ENCODE measurements around the gene TNFSF9.
A peak's percentile ranks its signal among the peaks of the same experiment; 100 is the strongest.
"Not testable (repeated sequence)": the region's sequence is repeated elsewhere in the genome, so short reads cannot be mapped to it uniquely, and the experiment has no call there.

TNFSF9 gene

DNA sequence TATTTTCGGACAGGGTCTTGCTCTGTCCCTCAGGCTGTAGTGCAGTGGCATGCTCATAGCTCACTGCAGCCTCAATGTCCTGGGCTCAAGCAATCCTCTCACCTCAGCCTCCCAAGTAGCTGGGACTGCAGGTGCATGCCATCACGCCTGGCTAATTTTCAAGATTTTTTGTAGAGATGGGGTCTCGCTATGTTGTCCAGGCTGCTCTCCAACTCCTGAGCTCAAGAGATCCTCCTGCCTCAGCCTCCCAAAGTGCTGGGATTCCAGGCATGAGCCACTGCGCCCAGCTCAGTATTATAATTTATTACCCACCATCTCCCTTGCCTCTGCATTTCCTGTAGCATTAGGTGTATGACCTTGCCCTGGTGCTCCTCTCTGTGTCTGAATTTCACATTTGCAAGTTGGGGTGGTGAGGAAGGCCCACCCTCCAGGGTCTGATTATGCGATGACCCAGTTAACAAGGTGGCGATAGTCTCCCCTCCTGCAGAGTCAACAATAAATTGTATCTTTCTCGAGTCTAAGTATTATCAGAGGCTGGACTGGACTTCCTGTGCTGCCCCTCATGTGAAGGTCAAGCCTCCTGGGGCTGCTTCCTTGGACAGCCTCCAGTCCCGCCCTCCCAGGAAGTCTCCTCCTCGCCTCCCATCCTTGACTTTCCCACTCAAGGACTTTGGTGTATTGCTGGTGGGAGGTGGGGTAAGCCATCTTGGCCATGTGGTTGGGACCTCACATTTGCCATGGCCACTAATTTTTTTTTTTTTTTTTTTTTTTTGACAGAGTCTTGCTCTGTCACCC is 27.2 kb upstream of the TNFSF9 start:
- no peak for DNase-seq (ENCODE audit: low read depth, low spot score)
- H3K27ac ChIP-seq = no peak overlapping the region

- not testable (repeated sequence) for H3K27ac ChIP-seq; DNase-seq (ENCODE audit: low read depth, low spot score)
Observed at GRCh38 chr19:6508028-6508771, 22.6 kb upstream of the TNFSF9 start.

DNA sequence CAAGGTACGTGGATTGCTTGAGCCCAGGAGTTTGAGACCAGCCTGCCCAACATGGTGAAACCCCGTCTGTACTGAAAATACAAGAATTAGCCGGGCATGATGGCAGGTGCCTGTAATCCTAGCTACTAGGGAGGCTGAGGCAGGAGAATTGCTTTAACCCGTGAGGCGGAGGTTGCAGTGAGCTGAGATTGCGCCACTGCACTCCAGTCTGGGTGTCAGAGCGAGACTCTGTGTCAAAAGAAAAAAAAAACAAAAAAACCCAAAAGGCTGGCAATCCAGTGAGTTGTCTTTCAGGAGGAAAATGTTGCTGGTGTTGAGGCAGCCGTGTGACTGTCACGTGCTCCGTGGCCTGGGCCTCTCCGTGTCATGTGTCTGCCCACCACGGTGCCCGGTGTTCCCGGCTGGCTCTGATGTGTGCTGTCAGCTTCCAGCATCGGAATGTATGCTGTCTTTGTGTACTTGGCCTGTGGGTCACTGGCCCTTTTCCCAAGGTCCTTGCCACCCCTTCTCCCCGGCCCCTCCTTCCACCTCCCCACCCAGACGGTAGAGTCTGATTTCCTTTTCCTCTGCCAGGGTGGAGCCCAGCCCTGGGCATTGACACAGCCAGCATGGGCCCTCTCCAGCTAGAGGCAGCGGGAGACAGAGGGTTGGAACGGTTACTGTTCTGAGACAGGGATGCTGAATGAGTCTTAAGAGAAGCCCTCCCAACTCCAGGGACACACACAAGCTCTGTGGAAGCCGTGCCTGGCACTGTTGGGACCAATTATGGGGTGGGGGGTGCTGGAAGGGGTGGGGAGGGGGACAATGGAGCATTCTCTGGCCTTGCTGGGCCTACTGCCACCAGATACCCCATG is 21.5 kb upstream of the TNFSF9 start:
- no peak for DNase-seq (ENCODE audit: low read depth, low spot score)
- H3K27ac ChIP-seq = no peak overlapping the region

DNA sequence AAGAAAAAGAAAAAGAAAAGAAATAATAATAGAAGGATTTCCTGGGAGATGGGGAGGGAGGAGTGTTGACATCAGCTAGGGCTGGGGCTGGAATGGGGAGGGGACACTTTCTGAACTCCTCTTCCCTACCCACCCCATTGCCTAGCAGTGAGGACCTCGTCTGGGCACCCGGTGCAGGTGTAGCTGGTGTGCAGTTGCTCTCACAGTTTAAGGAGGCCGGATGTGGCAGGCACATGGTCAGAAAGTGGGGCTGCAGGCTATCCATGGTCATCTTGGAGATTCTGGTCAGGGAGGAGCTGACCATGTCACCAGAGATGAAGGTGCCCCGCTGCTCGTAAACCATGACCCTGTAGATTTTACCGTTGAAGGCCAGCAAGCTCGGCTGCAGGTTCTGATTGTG is 20.2 kb upstream of the TNFSF9 start:
- H3K27ac ChIP-seq = no peak overlapping the region
- no peak for DNase-seq (ENCODE audit: low read depth, low spot score)

- no peak for DNase-seq (ENCODE audit: low read depth, low spot score)
- no peak overlapping the region for H3K27ac ChIP-seq
Observed at GRCh38 chr19:6514089-6514488, 16.7 kb upstream of the TNFSF9 start.

DNA sequence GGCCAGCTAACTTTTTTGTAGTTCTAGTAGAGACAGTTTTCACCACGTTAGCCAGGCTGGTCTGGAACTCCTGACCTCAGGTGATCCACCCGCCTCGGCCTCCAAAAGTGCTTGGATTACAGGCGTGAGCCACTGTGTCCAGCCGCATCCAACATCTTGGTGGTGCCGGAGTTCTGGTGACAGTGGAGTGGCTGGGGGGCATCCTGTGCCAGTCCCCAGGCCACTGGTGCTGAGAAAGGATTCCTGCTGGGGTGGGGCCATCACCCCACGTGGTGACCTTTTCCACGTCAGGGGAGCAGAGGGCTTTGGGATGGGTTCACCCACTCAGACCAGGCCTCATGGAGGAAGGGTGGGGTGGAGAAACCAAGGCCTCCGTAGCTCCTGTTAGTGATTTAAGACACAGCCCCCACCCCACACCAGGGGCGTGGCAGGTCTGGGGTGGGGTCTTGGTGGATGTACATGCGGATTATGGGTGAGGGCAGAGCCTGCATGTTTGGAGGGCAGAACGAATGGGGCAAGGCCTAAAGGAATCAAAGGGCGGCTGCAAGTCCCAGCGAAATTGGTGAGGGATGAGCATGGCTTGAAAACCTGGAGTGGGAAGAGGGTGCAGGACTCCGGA is 15.8 kb upstream of the TNFSF9 start:
- H3K27ac ChIP-seq = no peak overlapping the region
- DNase-seq (ENCODE audit: low read depth, low spot score) = no peak

- peak; percentile 58 for DNase-seq (ENCODE audit: low read depth, low spot score)
- H3K27ac ChIP-seq = peak overlapping the region; percentile 30
Observed at GRCh38 chr19:6516018-6516658, 14.7 kb upstream of the TNFSF9 start.

DNA sequence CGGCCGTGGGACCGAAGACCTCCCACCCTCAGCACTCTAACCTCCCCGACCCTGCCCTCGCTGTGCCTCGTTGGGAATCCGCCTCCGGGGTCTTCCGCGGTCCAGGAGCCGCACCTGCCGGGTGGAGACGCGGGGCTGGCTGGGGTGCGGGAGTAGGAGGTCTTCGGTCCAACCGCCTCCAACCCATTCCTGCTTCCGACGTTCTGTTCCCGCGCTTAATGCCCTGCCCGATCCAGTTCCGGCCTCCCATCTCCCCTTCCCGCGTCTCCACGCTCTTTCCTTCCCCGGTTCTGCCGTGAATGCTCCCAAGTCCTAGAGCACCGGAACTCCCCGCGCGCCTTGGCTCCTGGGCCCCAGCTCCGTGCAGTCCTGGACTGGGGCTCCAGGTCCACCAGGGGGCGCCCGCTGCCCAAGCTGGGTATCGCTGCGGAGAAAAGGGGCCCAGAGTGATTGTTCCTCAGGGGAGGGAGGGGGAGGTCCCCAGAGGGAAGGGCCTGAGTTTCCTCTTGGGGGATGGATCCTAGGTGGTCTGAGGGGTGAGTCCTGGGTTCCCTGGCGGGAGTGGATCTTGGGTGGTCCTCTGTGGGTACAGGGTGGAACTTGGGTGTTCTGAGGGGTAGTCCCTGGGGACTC is 14.1 kb upstream of the TNFSF9 start:
- H3K27ac ChIP-seq = peak overlapping the region; percentile 30
- DNase-seq (ENCODE audit: low read depth, low spot score) = peak; percentile 20

DNA sequence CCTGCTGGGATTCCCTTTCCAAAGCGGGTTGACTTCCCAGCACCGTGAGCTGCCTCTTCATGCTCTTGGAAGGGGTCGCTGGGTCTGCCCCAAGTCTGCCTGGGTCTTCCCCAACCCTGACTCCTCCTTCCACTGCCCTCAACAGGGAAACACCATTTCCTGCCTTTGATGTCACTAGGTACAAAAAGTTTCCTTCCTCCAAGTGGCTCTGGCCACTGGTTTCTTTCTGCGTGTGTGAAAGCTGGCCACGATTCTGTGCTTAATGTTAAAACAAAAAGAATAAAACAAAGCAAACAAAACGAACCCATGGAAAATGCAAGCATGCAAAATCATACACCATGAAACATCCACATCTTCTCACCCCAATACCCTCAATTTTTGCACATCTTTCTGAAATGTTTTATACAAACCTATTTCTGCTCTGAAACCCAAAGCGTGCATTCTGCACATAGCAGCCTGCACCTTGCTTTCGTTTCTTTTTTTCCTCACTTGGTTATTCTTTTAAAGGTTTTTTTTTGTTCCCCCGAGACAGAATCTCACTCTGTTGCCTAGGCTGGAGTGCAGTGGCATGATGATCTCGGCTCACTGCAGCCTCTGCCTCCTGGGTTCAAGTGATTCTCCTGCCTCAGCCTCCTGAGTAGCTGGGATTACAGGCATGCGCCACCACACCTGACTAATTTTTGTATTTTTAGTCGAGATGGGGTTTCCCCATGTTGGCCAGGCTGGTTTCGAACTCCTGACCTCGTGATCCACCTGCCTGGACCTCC is 12.5 kb upstream of the TNFSF9 start:
- no peak overlapping the region for H3K27ac ChIP-seq
- DNase-seq (ENCODE audit: low read depth, low spot score) = no peak

GRCh38 chr19:6519289-6519688 is 11.5 kb upstream of the TNFSF9 start:
- DNase-seq (ENCODE audit: low read depth, low spot score) = peak; percentile 14
- no peak overlapping the region for H3K27ac ChIP-seq

GRCh38 chr19:6521718-6522646 is 8.8 kb upstream of the TNFSF9 start:
- no peak for DNase-seq (ENCODE audit: low read depth, low spot score)
- H3K27ac ChIP-seq = no peak overlapping the region

- no peak overlapping the region for H3K27ac ChIP-seq
- no peak for DNase-seq (ENCODE audit: low read depth, low spot score)
Observed at GRCh38 chr19:6522712-6523111, 8.1 kb upstream of the TNFSF9 start.

DNA sequence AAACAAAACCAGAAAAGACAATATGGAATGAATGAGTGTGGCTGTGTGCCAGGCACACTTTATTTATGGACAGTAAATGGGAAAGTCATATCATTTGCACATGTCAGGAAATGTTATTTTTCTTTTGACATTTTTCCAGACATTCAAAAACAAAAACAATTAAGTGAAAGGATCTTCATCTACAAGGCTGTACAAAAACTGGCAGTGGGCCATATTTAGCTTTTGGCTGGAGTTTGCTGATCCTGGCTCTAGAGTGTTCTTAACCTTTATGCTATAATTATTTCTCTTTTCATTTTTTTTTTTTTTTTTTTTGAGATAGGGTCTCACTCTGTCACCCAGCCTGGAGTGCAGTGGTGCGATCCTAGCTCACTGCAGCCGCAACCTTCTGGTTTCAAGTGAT is 6.5 kb upstream of the TNFSF9 start:
- no peak overlapping the region for H3K27ac ChIP-seq
- no peak for DNase-seq (ENCODE audit: low read depth, low spot score)

DNA sequence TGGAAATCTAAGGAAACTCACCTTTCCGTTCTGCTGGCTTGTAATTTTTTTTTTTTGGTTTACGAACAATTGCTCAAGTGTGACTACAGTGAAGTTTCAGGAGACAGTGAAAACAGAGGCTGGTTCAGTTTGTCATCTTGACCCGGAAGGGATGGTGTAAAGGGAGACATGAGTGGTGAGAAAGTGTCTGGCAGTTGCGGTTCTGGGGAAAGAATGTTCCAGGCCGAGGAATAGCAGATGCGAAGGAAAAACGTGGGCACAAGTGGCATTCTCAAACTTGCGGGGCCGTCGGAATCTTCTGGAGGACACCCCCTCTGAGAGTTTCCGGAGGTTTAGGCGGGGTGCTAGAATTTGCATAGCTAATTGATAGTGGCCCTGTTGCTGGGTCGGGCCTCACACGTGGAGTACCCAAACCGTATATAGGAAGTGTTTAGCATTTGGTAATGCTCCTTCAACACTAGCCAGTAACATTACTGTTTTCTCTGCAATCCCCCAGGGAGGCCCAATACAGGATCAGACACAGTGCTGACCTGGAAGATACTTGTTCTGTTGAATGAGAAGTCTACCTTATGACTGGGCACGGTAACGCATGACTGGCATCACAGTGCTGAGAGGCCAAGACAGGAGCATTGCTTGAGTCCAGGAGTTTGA is 2.8 kb upstream of the TNFSF9 start:
- no peak overlapping the region for H3K27ac ChIP-seq
- no peak for DNase-seq (ENCODE audit: low read depth, low spot score)

GRCh38 chr19:6528544-6529121 is 2.2 kb upstream of the TNFSF9 start:
- no peak overlapping the region for H3K27ac ChIP-seq
- DNase-seq (ENCODE audit: low read depth, low spot score) = no peak

- H3K27ac ChIP-seq = no peak overlapping the region
Observed at GRCh38 chr19:6529351-6529750, 1.5 kb upstream of the TNFSF9 start.

GRCh38 chr19:6529937-6530385 is 865 bp upstream of the TNFSF9 start:
- H3K27ac ChIP-seq = peak overlapping the region; percentile 58
- DNase-seq (ENCODE audit: low read depth, low spot score) = no peak

More at GRCh38 chr19:6529351-6529750, 1.5 kb upstream of the TNFSF9 start:
- DNase-seq (ENCODE audit: low read depth, low spot score) = no peak

All from epithelial cell of prostate (primary cell).